HCT116 (cell line): ENCODE measurements around the gene APOBEC3F. TPM values are rescaled to one million over a fixed set of nuclear protein-coding genes. Genes with fewer than 3 reads are reported as not detected.
"Not testable (repeated sequence)": the region's sequence is repeated elsewhere in the genome, so short reads cannot be mapped to it uniquely, and the experiment has no call there.

Source experiments
- ATAC-seq: fragments of 200-7000 bp; cut with Tn5 transposase; 2 replicates; pipeline ENCODE4 v1.9.1; 2020; ENCODE audit warnings: mild to moderate bottlenecking, moderate library complexity
- BruUV-seq: library from RNA; stranded (reverse); fragments of 400-500 nt; replicated peaks from 2 replicates; lab custom pipeline; 2021; lab: Mats Ljungman, UMichigan
- CTCF ChIA-PET: fragments of 300-600 bp; sonication (Branson Sonifier 250); formaldehyde crosslinking; loops from one replicate; lab custom pipeline; 2021; ENCODE audit warnings: antibody characterized with exemption; lab: Charles Lee
- POLR2A ChIA-PET: fragments of 300-600, 350-600 bp; sonication (Branson Sonifier 250); formaldehyde crosslinking; loops from one replicate; lab custom pipeline; 2021; ENCODE audit warnings: antibody characterized with exemption; lab: Charles Lee
- RAD21 ChIA-PET, 2 experiments: fragments of 300-600 bp; sonication (Branson Sonifier 250); formaldehyde crosslinking; loops; one replicate each; lab custom pipeline; 2023; ENCODE audit warnings: low total read pairs in 2 of 2; ENCODE audit not compliant: uncharacterized antibody in 2 of 2, unreplicated experiment in 2 of 2, low non-redundant PET in 1 of 2; lab: Charles Lee
- DNase-seq: peaks from one replicate; pipeline ENCODE4 v3.0.0-alpha.2; 2010; ENCODE audit warnings: low read depth, low spot score
- H2AFZ ChIP-seq: fragments of 200-600 bp; shearing (Covaris generic), sonication (generic); 2 replicates; pipeline ENCODE4 v1.6.1; 2017; ENCODE audit warnings: low read depth, mixed run types, mixed read lengths, antibody characterized with exemption, low read length; ENCODE audit not compliant: poor library complexity, severe bottlenecking
- H3K27ac ChIP-seq: 2 replicates; pipeline ENCODE4 v1.5.1; 2012; ENCODE audit warnings: low read depth, low read length
- H3K27me3 ChIP-seq: fragments of 200-600 bp; sonication (generic); 2 replicates; pipeline ENCODE4 v1.6.1; 2016; ENCODE audit warnings: mixed run types, low read length, mixed read lengths; ENCODE audit not compliant: insufficient read depth
- H3K36me3 ChIP-seq, 2 experiments: fragments of 200-500 bp in 1 of 2; fragments of 200-600 bp in 1 of 2; sonication (Bioruptor generic) in 1 of 2; sonication (generic) in 1 of 2; 2 replicates each; pipeline versions ENCODE4 v1.5.1 to v1.6.1; 2014 to 2016; ENCODE audit warnings: low read length in 2 of 2, inconsistent platforms in 1 of 2, mixed read lengths in 1 of 2, mixed run types in 1 of 2; ENCODE audit not compliant: insufficient read depth in 2 of 2, control insufficient read depth in 1 of 2
- H3K4me1 ChIP-seq, 2 experiments: fragments of 200-600 bp in 1 of 2; sonication (generic) in 1 of 2; 2 replicates each; pipeline versions ENCODE4 v1.5.1 to v1.6.1; 2012 to 2017; ENCODE audit warnings: low read length in 2 of 2, inconsistent platforms in 1 of 2, mild to moderate bottlenecking in 1 of 2, mixed read lengths in 1 of 2, mixed run types in 1 of 2, moderate library complexity in 1 of 2; ENCODE audit not compliant: insufficient read depth in 2 of 2, control insufficient read depth in 1 of 2
- H3K4me2 ChIP-seq: fragments of 200-600 bp; sonication (generic); 2 replicates; pipeline ENCODE4 v1.6.1; 2017; ENCODE audit warnings: mixed run types, low read length, mixed read lengths
- H3K4me3 ChIP-seq, 2 experiments: fragments of 200-600 bp in 1 of 2; sonication (generic) in 1 of 2; replicated peaks in 1 of 2; 2 replicates each; pipeline ENCODE4 v1.5.1; 2011 to 2016; ENCODE audit warnings: low read length in 2 of 2, control low read depth in 1 of 2, low read depth in 1 of 2, mild to moderate bottlenecking in 1 of 2, mixed read lengths in 1 of 2, mixed run types in 1 of 2
- H3K79me2 ChIP-seq: fragments of 200-600 bp; sonication (generic); 2 replicates; pipeline ENCODE4 v1.6.1; 2017; ENCODE audit warnings: mild to moderate bottlenecking, mixed run types, low read length, moderate library complexity, mixed read lengths; ENCODE audit not compliant: insufficient read depth
- H3K9ac ChIP-seq: fragments of 200-600 bp; sonication (generic); 2 replicates; pipeline ENCODE4 v1.6.1; 2016; ENCODE audit warnings: low read length, mixed read lengths
- H3K9me2 ChIP-seq: fragments of 200-600 bp; sonication (generic), shearing (Covaris generic); 2 replicates; pipeline ENCODE4 v1.6.1; 2017; ENCODE audit warnings: mixed run types, mild to moderate bottlenecking, moderate library complexity; ENCODE audit not compliant: insufficient read depth
- H3K9me3 ChIP-seq, 2 experiments: fragments of 200-500 bp in 1 of 2; fragments of 200-600 bp in 1 of 2; sonication (Bioruptor generic) in 1 of 2; sonication (generic) in 1 of 2; 2 replicates each; pipeline ENCODE4 v1.6.1; 2014 to 2017; ENCODE audit warnings: low read length in 2 of 2, mixed read lengths in 2 of 2, inconsistent platforms in 1 of 2, low read depth in 1 of 2, mild to moderate bottlenecking in 1 of 2, mixed run types in 1 of 2, moderate library complexity in 1 of 2; ENCODE audit not compliant: control insufficient read depth in 1 of 2, insufficient read depth in 1 of 2
- H4K20me1 ChIP-seq: fragments of 200-600 bp; sonication (generic), shearing (Covaris generic); 2 replicates; pipeline ENCODE4 v1.6.1; 2017; ENCODE audit warnings: mixed run types, mild to moderate bottlenecking, moderate library complexity; ENCODE audit not compliant: insufficient read depth
- CTCF ChIP-seq, 3 experiments: fragments of 200-600 bp in 1 of 3; sonication (generic) in 1 of 3; IDR thresholded peaks in 2 of 3; conservative IDR thresholded peaks in 1 of 3; 2 replicates each; pipeline ENCODE4 v1.5.1; 2012 to 2017; ENCODE audit warnings: low read depth in 2 of 3, low read length in 2 of 3, antibody characterized with exemption in 1 of 3, borderline replicate concordance in 1 of 3, control low read depth in 1 of 3, mild to moderate bottlenecking in 1 of 3, mixed read lengths in 1 of 3, mixed run types in 1 of 3, moderate library complexity in 1 of 3; ENCODE audit not compliant: insufficient read depth in 1 of 3
- SIN3A ChIP-seq: IDR thresholded peaks from 2 replicates; pipeline ENCODE4 v1.6.1; 2012; ENCODE audit warnings: low read depth
- SP1 ChIP-seq: IDR thresholded peaks from 2 replicates; pipeline ENCODE4 v1.6.1; 2012; ENCODE audit warnings: low read depth
- intact Hi-C: fragments of 100-400 bp; cut with micrococcal nuclease; formaldehyde crosslinking; loops from 2 replicates; pipeline ENCODE4 v1.10.0; 2022
- total RNA-seq: library from RNA; stranded (reverse); gene quantifications from one replicate; pipeline ENCODE4 v1.2.1, GENCODE V29; 2021; ENCODE audit not compliant: unreplicated experiment

The APOBEC3F gene
- total RNA-seq, 1 experiment from 2014 or later = 11.1 TPM

GRCh38 chr22:39066442-39067276 is 26.0 kb downstream of the APOBEC3F start:
- DNase-seq, POLR2A ChIA-PET, intact Hi-C loops, CTCF ChIA-PET, H2AFZ ChIP-seq, H3K79me2 ChIP-seq, H3K4me1 ChIP-seq, H3K9ac ChIP-seq, H3K9me2 ChIP-seq, ATAC-seq, H3K27me3 ChIP-seq, BruUV-seq, H3K36me3 ChIP-seq, RAD21 ChIA-PET, H3K9me3 ChIP-seq, H3K4me3 ChIP-seq, H3K4me2 ChIP-seq, H4K20me1 ChIP-seq: not testable (repeated sequence)
- peak; percentile 4; the same call in 1 of the 2 replicates for TF ChIP-seq SP1
- H3K27ac ChIP-seq = peak overlapping the region; percentile 25

GRCh38 chr22:39068033-39068785 is 27.5 kb downstream of the APOBEC3F start:
- Histone ChIP-seq H3K4me2 (no peak overlapping the region), H3K4me1 (peaks cover 6 to 8% of the 10 kb centered on the region in 2 experiments; a peak in 2 of 4 replicates), H3K4me3 (no peak overlapping the region), H3K9me3 (no peaks in the 10 kb centered on the region), H3K9me2 (no peaks in the 10 kb centered on the region), H3K36me3 (no peaks in the 10 kb centered on the region), H3K27me3 (no peaks in the 10 kb centered on the region), H3K27ac (no peak overlapping the region), H3K79me2 (no peaks in the 10 kb centered on the region), H3K9ac (no peak overlapping the region), H2AFZ (no peak overlapping the region), H4K20me1 (no peaks in the 10 kb centered on the region)
- no peak for DNase-seq
- ATAC-seq = 0 out of 2 replicates have a peak, but pooled peaks have one; percentile 36
- POLR2A ChIA-PET = no interaction called here
- RAD21 ChIA-PET = no interaction called here
- intact Hi-C loops = no loop called here
- no TSS peak for BruUV-seq
- TF ChIP-seq SIN3A (no peak), CTCF (IDR thresholded peaks at IDR 0.05 in 2 of 3, conservative IDR thresholded peaks at IDR 0.05 in 1 of 3; ENCODE audit: borderline replicate concordance in 1 of 3, insufficient read depth in 1 of 3, low read depth in 2 of 3, low read length in 2 of 3) (peak in 2 of 3 experiments; percentile 21 to 22; a peak in 2 of 6 replicates)
- CTCF ChIA-PET = interaction anchor here (0.7 kb wide), 1 partner anchor 54 kb away, joined by 3 read pairs; no protein-coding TSS in a partner anchor
